Measurements from ENCODE around the gene FOXL3. TPM values are rescaled to one million over a fixed set of nuclear protein-coding genes. Genes with fewer than 3 reads are reported as not detected.
A peak's percentile ranks its signal among the peaks of the same experiment; 100 is the strongest.

FOXL3 gene
- total and polyA plus RNA-seq, 11 donors = not detected

- ATAC-seq (peak; percentile 75 to 94 (median 88)), DNase-seq (peak; percentile 76 to 92 (median 81))
- peak overlapping the region; percentile 32 to 90 (median 74) for H3K27ac ChIP-seq
- peaks cover 0 to 6% (median 0%) of the 10 kb centered on the region in 9 donors for H3K27me3 ChIP-seq
- TF ChIP-seq CTCF (IDR thresholded peaks at IDR 0.05) = peak; percentile 83 to 95 (median 88)
- TF ChIP-seq POLR2A (IDR thresholded peaks at IDR 0.05) = no peak
- no peaks in the 10 kb centered on the region for H3K36me3 ChIP-seq
- H3K4me1 ChIP-seq = peaks cover 0 to 16% (median 12%) of the 10 kb centered on the region in 12 donors
- WGBS, 4 donors = 3 to 5% (median 3%) methylated on average over 10 to 57 of the region's 57 CpGs
- peak overlapping the region; percentile 5 to 58 (median 50) for H3K4me3 ChIP-seq
- H3K9me3 ChIP-seq = no peaks in the 10 kb centered on the region
- intact Hi-C loops (cut with DNase I) = loop anchor here (1.0 to 10.0 kb wide), 14 partner anchors 169 to 441 kb away; partner anchors contain the start of gene PDGFA (in 5 of the 10)
These were observed 42.8 kb downstream of the FOXL3 start for GRCh38 chr7:332646-333392.

- Histone ChIP-seq H3K4me1 (peaks cover 0 to 16% (median 12%) of the 10 kb centered on the region in 12 donors), H3K27ac (peak overlapping the region in 11 of 12 donors; percentile 36 to 90 (median 74)), H3K4me3 (peak overlapping the region in 10 of 12 donors; percentile 31 to 58 (median 50)), H3K27me3 (peaks cover 0 to 6% (median 0%) of the 10 kb centered on the region in 9 donors), H3K9me3 (no peaks in the 10 kb centered on the region), H3K36me3 (no peaks in the 10 kb centered on the region)
- no peak for TF ChIP-seq CTCF (IDR thresholded peaks at IDR 0.05)
- no peak for TF ChIP-seq POLR2A (IDR thresholded peaks at IDR 0.05)
- DNase-seq = peak; percentile 79 to 91 (median 84)
- intact Hi-C loops (cut with DNase I) = loop anchor here (1.0 to 10.0 kb wide), 13 partner anchors 169 to 399 kb away; partner anchors contain the start of gene PDGFA (in 5 of the 10)
- peak; percentile 61 to 88 (median 83) for ATAC-seq
- WGBS, 4 donors = 3 to 20% (median 11%) methylated on average over 17 of the region's 17 CpGs
These were observed 43.4 kb downstream of the FOXL3 start for GRCh38 chr7:333393-333764.

GRCh38 chr7:334618-335357 is 44.8 kb downstream of the FOXL3 start:
- DNase-seq (peak in 2 of 5 donors; percentile 7), ATAC-seq (no peak)
- Histone ChIP-seq H3K4me3 (no peak overlapping the region), H3K9me3 (no peaks in the 10 kb centered on the region), H3K27ac (no peak overlapping the region), H3K36me3 (no peaks in the 10 kb centered on the region), H3K4me1 (peaks cover 0 to 16% (median 12%) of the 10 kb centered on the region in 12 donors), H3K27me3 (peaks cover 0 to 6% (median 0%) of the 10 kb centered on the region in 9 donors)
- no peak for TF ChIP-seq POLR2A (IDR thresholded peaks at IDR 0.05)
- no peak for TF ChIP-seq CTCF (IDR thresholded peaks at IDR 0.05)
- 91 to 94% (median 93%) methylated on average over 16 of the region's 16 CpGs for WGBS, 4 donors
- intact Hi-C loops (cut with DNase I) = loop anchor here in 9 of 10 donors (5.0 to 10.0 kb wide), 10 partner anchors 168 to 398 kb away; partner anchors contain the start of gene PDGFA (in 4 of the 9)
